ENCODE data around the gene ATP2B3. TPM values are rescaled to one million over a fixed set of nuclear protein-coding genes. Genes with fewer than 3 reads are reported as not detected.

The ATP2B3 gene
- total RNA-seq, 2 experiments from 2014 or later: 0.05 TPM; not detected in 1

- no peak overlapping the region for H3K27ac Mint-ChIP-seq
- ChIA-PET CTCF (interaction anchor here (1.5 kb wide), 1 partner anchor 22 kb away, joined by 3 read pairs; no protein-coding TSS in a partner anchor), POLR2A (no interaction called here)
- H3K4me3 Mint-ChIP-seq: no peak overlapping the region
- no peak for DNase-seq
- H3K36me3 Mint-ChIP-seq (ENCODE audit: low read depth): no peaks in the 10 kb centered on the region
- no peaks in the 10 kb centered on the region for H3K9me3 Mint-ChIP-seq
- peaks cover 2% of the 10 kb centered on the region for H3K27me3 Mint-ChIP-seq
- H3K4me1 Mint-ChIP-seq: no peaks in the 10 kb centered on the region
Observed at GRCh38 chrX:153492543-153492942, 24.9 kb upstream of the ATP2B3 start.

GRCh38 chrX:153493085-153493484, 24.4 kb upstream of the ATP2B3 start:
- no peaks in the 10 kb centered on the region for H3K4me1 Mint-ChIP-seq
- DNase-seq: no peak
- no peak overlapping the region for H3K27ac Mint-ChIP-seq
- H3K27me3 Mint-ChIP-seq: peaks cover 2% of the 10 kb centered on the region
- H3K9me3 Mint-ChIP-seq: no peaks in the 10 kb centered on the region
- H3K36me3 Mint-ChIP-seq (ENCODE audit: low read depth): no peaks in the 10 kb centered on the region
- H3K4me3 Mint-ChIP-seq: no peak overlapping the region
- ChIA-PET POLR2A (no interaction called here), CTCF (interaction anchor here (1.1 kb wide), 1 partner anchor 14 kb away, joined by 4 read pairs; no protein-coding TSS in a partner anchor)

GRCh38 chrX:153494061-153494460, 23.4 kb upstream of the ATP2B3 start:
- Mint-ChIP-seq H3K36me3 (ENCODE audit: low read depth) (no peaks in the 10 kb centered on the region), H3K9me3 (no peaks in the 10 kb centered on the region), H3K27me3 (peaks cover 2% of the 10 kb centered on the region), H3K4me1 (no peaks in the 10 kb centered on the region), H3K27ac (no peak overlapping the region), H3K4me3 (no peak overlapping the region)
- ChIA-PET POLR2A (no interaction called here), CTCF (interaction anchor here (1.1 kb wide), 1 partner anchor 13 kb away, joined by 4 read pairs; no protein-coding TSS in a partner anchor)
- no peak for DNase-seq

GRCh38 chrX:153494541-153495361, 22.7 kb upstream of the ATP2B3 start, which contains the start of gene BGN:
BGN (plus strand) TSS chrX:153494980; CDS start chrX:153504632, 9,652 bp downstream.
- CTCF ChIA-PET: no interaction called here
- DNase-seq: no peak
- H3K27ac Mint-ChIP-seq: no peak within 1 kb of the TSS
- no peaks in the 10 kb centered on the region for H3K9me3 Mint-ChIP-seq
- H3K4me3 Mint-ChIP-seq: no peak within 1 kb of the TSS
- peaks cover 2% of the 10 kb centered on the region for H3K27me3 Mint-ChIP-seq
- POLR2A ChIA-PET: no interaction called here
- no peaks in the 10 kb centered on the region for H3K4me1 Mint-ChIP-seq
- no peaks in the 10 kb centered on the region for H3K36me3 Mint-ChIP-seq (ENCODE audit: low read depth)

- Mint-ChIP-seq H3K36me3 (ENCODE audit: low read depth) (no peaks in the 10 kb centered on the region), H3K27ac (no peak overlapping the region), H3K27me3 (peaks cover 2% of the 10 kb centered on the region), H3K9me3 (no peaks in the 10 kb centered on the region), H3K4me3 (no peak overlapping the region), H3K4me1 (no peaks in the 10 kb centered on the region)
- ChIA-PET CTCF (no interaction called here), POLR2A (no interaction called here)
- no peak for DNase-seq
Observed at GRCh38 chrX:153495362-153495751, 22.1 kb upstream of the ATP2B3 start.

GRCh38 chrX:153495903-153496589, 21.4 kb upstream of the ATP2B3 start:
- POLR2A ChIA-PET: no interaction called here
- H3K9me3 Mint-ChIP-seq: peaks cover 3% of the 10 kb centered on the region
- no peaks in the 10 kb centered on the region for H3K4me1 Mint-ChIP-seq
- DNase-seq: no peak
- CTCF ChIA-PET: no interaction called here
- H3K27ac Mint-ChIP-seq: no peak overlapping the region
- H3K4me3 Mint-ChIP-seq: no peak overlapping the region
- peaks cover 2% of the 10 kb centered on the region for H3K27me3 Mint-ChIP-seq
- no peaks in the 10 kb centered on the region for H3K36me3 Mint-ChIP-seq (ENCODE audit: low read depth)

- H3K4me1 Mint-ChIP-seq: no peaks in the 10 kb centered on the region
- POLR2A ChIA-PET: no interaction called here
- CTCF ChIA-PET: no interaction called here
- no peak overlapping the region for H3K27ac Mint-ChIP-seq
- H3K4me3 Mint-ChIP-seq: no peak overlapping the region
- no peak for DNase-seq
- H3K27me3 Mint-ChIP-seq: peaks cover 2% of the 10 kb centered on the region
- H3K36me3 Mint-ChIP-seq (ENCODE audit: low read depth): no peaks in the 10 kb centered on the region
- H3K9me3 Mint-ChIP-seq: peaks cover 3% of the 10 kb centered on the region
Observed at GRCh38 chrX:153496590-153496959, 20.9 kb upstream of the ATP2B3 start.

- Mint-ChIP-seq H3K9me3 (peaks cover 3% of the 10 kb centered on the region), H3K4me3 (no peak overlapping the region), H3K4me1 (no peaks in the 10 kb centered on the region), H3K27me3 (peaks cover 2% of the 10 kb centered on the region), H3K36me3 (ENCODE audit: low read depth) (no peaks in the 10 kb centered on the region), H3K27ac (no peak overlapping the region)
- ChIA-PET CTCF (interaction anchor here (1.9 kb wide), 1 partner anchor 10 kb away, joined by 4 read pairs; no protein-coding TSS in a partner anchor), POLR2A (no interaction called here)
- DNase-seq: no peak
Observed at GRCh38 chrX:153498453-153498852, 19.0 kb upstream of the ATP2B3 start.

- ChIA-PET CTCF (interaction anchor here (1.9 kb wide), 1 partner anchor 9 kb away, joined by 4 read pairs; no protein-coding TSS in a partner anchor), POLR2A (no interaction called here)
- Mint-ChIP-seq H3K36me3 (ENCODE audit: low read depth) (no peaks in the 10 kb centered on the region), H3K4me1 (no peaks in the 10 kb centered on the region), H3K4me3 (no peak overlapping the region), H3K27ac (no peak overlapping the region), H3K9me3 (peaks cover 3% of the 10 kb centered on the region), H3K27me3 (peaks cover 2% of the 10 kb centered on the region)
- no peak for DNase-seq
Observed at GRCh38 chrX:153499341-153499740, 18.1 kb upstream of the ATP2B3 start.

GRCh38 chrX:153499876-153500275, 17.6 kb upstream of the ATP2B3 start:
- H3K4me1 Mint-ChIP-seq: no peaks in the 10 kb centered on the region
- H3K4me3 Mint-ChIP-seq: no peak overlapping the region
- H3K27ac Mint-ChIP-seq: no peak overlapping the region
- ChIA-PET CTCF (no interaction called here), POLR2A (no interaction called here)
- peaks cover 3% of the 10 kb centered on the region for H3K9me3 Mint-ChIP-seq
- H3K27me3 Mint-ChIP-seq: peaks cover 2% of the 10 kb centered on the region
- DNase-seq: no peak
- H3K36me3 Mint-ChIP-seq (ENCODE audit: low read depth): no peaks in the 10 kb centered on the region

- Mint-ChIP-seq H3K9me3 (peaks cover 3% of the 10 kb centered on the region), H3K4me1 (no peaks in the 10 kb centered on the region), H3K4me3 (no peak overlapping the region), H3K27ac (no peak overlapping the region), H3K27me3 (no peaks in the 10 kb centered on the region), H3K36me3 (ENCODE audit: low read depth) (no peaks in the 10 kb centered on the region)
- POLR2A ChIA-PET: no interaction called here
- CTCF ChIA-PET: no interaction called here
- no peak for DNase-seq
Observed at GRCh38 chrX:153500676-153501280, 16.7 kb upstream of the ATP2B3 start.

- peaks cover 3% of the 10 kb centered on the region for H3K9me3 Mint-ChIP-seq
- DNase-seq: no peak
- no peak overlapping the region for H3K27ac Mint-ChIP-seq
- CTCF ChIA-PET: interaction anchor here (0.6 kb wide), 1 partner anchor 546 kb away, joined by 3 read pairs; no protein-coding TSS in a partner anchor
- H3K36me3 Mint-ChIP-seq (ENCODE audit: low read depth): no peaks in the 10 kb centered on the region
- no peaks in the 10 kb centered on the region for H3K4me1 Mint-ChIP-seq
- POLR2A ChIA-PET: no interaction called here
- no peaks in the 10 kb centered on the region for H3K27me3 Mint-ChIP-seq
- H3K4me3 Mint-ChIP-seq: no peak overlapping the region
Observed at GRCh38 chrX:153501530-153501929, 15.9 kb upstream of the ATP2B3 start.

GRCh38 chrX:153502131-153502530, 15.3 kb upstream of the ATP2B3 start:
- Mint-ChIP-seq H3K27me3 (no peaks in the 10 kb centered on the region), H3K4me3 (no peak overlapping the region), H3K36me3 (ENCODE audit: low read depth) (no peaks in the 10 kb centered on the region), H3K27ac (no peak overlapping the region), H3K9me3 (peaks cover 3% of the 10 kb centered on the region), H3K4me1 (no peaks in the 10 kb centered on the region)
- DNase-seq: no peak
- ChIA-PET CTCF (interaction anchor here (0.6 kb wide), 1 partner anchor 547 kb away, joined by 3 read pairs; no protein-coding TSS in a partner anchor), POLR2A (no interaction called here)
